ENCODE measurements around the gene CHST11.

The CHST11 gene

GRCh38 chr12:104490186-104490585 is 33.4 kb downstream of the CHST11 start:
- DNase-seq (ENCODE audit: low read depth): no peak
- TF ChIP-seq CTCF (IDR thresholded peaks at IDR 0.05; ENCODE audit: low read length, missing control alignments): no peak
- no peak overlapping the region for H3K4me3 ChIP-seq (replicated peaks; ENCODE audit: low read depth, low read length)

- no peak for TF ChIP-seq CTCF (IDR thresholded peaks at IDR 0.05; ENCODE audit: low read length, missing control alignments)
- H3K4me3 ChIP-seq (replicated peaks; ENCODE audit: low read depth, low read length): no peak overlapping the region
- DNase-seq (ENCODE audit: low read depth): no peak
Measured at GRCh38 chr12:104490850-104491249, 34.1 kb downstream of the CHST11 start.

GRCh38 chr12:104493496-104493895 is 36.7 kb downstream of the CHST11 start:
- DNase-seq (ENCODE audit: low read depth): no peak
- no peak for TF ChIP-seq CTCF (IDR thresholded peaks at IDR 0.05; ENCODE audit: low read length, missing control alignments)
- no peak overlapping the region for H3K4me3 ChIP-seq (replicated peaks; ENCODE audit: low read depth, low read length)

- no peak for TF ChIP-seq CTCF (IDR thresholded peaks at IDR 0.05; ENCODE audit: low read length, missing control alignments)
- DNase-seq (ENCODE audit: low read depth): peak; percentile 49
- no peak overlapping the region for H3K4me3 ChIP-seq (replicated peaks; ENCODE audit: low read depth, low read length)
Measured at GRCh38 chr12:104494137-104494792, 37.5 kb downstream of the CHST11 start.

- TF ChIP-seq CTCF (IDR thresholded peaks at IDR 0.05; ENCODE audit: low read length, missing control alignments): no peak
- peak; percentile 37 for DNase-seq (ENCODE audit: low read depth)
- peak overlapping the region; percentile 3 for H3K4me3 ChIP-seq (replicated peaks; ENCODE audit: low read depth, low read length)
Measured at GRCh38 chr12:104494793-104495158, 38.0 kb downstream of the CHST11 start.

- no peak overlapping the region for H3K4me3 ChIP-seq (replicated peaks; ENCODE audit: low read depth, low read length)
- DNase-seq (ENCODE audit: low read depth): no peak
- TF ChIP-seq CTCF (IDR thresholded peaks at IDR 0.05; ENCODE audit: low read length, missing control alignments): no peak
Measured at GRCh38 chr12:104495786-104496185, 39.0 kb downstream of the CHST11 start.

GRCh38 chr12:104496336-104496735 is 39.6 kb downstream of the CHST11 start:
- DNase-seq (ENCODE audit: low read depth): no peak
- no peak for TF ChIP-seq CTCF (IDR thresholded peaks at IDR 0.05; ENCODE audit: low read length, missing control alignments)
- H3K4me3 ChIP-seq (replicated peaks; ENCODE audit: low read depth, low read length): no peak overlapping the region

Data from fibroblast of pulmonary artery (primary cell).